AML-193 (cell line): ENCODE measurements around the gene TMEM47.

Source experiments
- DNase-seq, 2 experiments: peaks; one replicate each; lab custom pipeline; 2025; lab: John Stamatoyannopoulos, UW

Gene TMEM47

GRCh38 chrX:34656842-34657725 lies at the start of gene TMEM47:
Gene TMEM47 (minus strand): TSS chrX:34657285. CDS start chrX:34657029, 256 bp downstream.
- DNase-seq, result no peak

- no peak for DNase-seq
Measured at GRCh38 chrX:34687095-34687494, 30.0 kb upstream of the TMEM47 start.

- DNase-seq, result no peak
Measured at GRCh38 chrX:34659575-34659974, 2.5 kb upstream of the TMEM47 start.

GRCh38 chrX:34658326-34658725 lies 1.2 kb upstream of the TMEM47 start:
- no peak for DNase-seq

GRCh38 chrX:34657726-34658070 lies 613 bp upstream of the TMEM47 start:
- no peak for DNase-seq

GRCh38 chrX:34656467-34656841 lies 631 bp downstream of the TMEM47 start:
- DNase-seq, result no peak

GRCh38 chrX:34655501-34656455 lies 1.3 kb downstream of the TMEM47 start:
- DNase-seq, result no peak

GRCh38 chrX:34654696-34655490 lies 2.2 kb downstream of the TMEM47 start:
- DNase-seq, result no peak

DNA sequence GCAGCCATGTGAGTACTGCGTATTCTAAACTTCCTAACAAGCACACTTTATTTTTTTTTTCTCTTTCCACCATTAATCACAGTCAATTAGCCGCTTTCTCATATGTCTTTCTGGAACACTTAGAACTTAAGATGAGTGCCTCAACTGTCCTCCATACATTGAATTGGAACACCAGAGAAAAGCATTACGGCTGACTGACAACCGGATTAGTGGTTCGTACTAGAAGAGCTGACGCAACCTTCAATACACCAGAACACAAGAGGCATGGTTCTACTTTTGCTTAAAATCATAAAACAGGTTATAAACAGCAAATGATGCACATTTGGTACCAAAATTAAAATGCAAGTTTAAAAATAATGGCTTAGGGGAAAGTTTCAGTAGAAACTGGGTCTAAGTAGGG lies 3.3 kb downstream of the TMEM47 start:
- no peak for DNase-seq

DNA sequence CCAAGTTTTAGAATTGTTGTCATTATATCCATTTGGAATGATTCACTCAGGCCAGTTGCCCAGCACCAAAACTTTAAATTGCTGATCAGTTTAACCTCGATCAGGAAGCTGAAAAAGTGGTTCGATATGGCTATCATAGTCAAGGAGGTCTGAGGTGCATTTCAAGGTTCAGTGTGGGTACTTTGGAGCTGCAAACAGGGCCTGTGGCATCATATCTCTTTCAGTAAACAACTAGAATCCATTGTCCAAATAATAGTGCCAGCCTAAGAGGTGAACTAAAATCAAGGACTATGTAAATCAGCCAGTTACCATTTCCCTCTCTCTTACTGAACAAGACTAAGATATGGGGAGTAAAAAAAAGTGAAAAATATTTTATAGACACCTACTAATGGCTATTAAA lies 14.2 kb downstream of the TMEM47 start:
- no peak for DNase-seq

DNA sequence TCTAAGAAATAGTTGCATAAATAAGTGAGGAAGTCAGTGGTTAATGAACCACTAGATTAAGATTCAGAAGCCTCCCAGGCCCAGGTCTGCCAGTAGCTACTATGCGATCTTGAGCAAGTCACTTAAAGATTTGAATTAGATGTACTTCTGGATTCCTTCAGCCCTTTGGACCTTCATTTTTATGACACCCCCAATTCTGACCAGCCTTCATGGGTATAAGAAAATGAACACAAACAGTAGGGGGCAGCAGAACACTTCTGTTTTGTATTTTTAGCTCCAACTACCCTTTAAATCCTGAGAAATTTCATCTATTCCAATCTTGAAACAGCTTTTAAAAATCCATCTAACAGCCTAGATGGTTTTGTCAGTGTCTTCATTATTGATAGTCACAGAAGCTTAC lies 19.0 kb downstream of the TMEM47 start:
- peak; percentile 0 to 4 for DNase-seq

- DNase-seq, result no peak
Measured at GRCh38 chrX:34634349-34634748, 22.7 kb downstream of the TMEM47 start.

GRCh38 chrX:34632384-34632783 lies 24.7 kb downstream of the TMEM47 start:
- no peak for DNase-seq

- DNase-seq, result no peak
Measured at GRCh38 chrX:34631479-34632220, 25.4 kb downstream of the TMEM47 start.

DNA sequence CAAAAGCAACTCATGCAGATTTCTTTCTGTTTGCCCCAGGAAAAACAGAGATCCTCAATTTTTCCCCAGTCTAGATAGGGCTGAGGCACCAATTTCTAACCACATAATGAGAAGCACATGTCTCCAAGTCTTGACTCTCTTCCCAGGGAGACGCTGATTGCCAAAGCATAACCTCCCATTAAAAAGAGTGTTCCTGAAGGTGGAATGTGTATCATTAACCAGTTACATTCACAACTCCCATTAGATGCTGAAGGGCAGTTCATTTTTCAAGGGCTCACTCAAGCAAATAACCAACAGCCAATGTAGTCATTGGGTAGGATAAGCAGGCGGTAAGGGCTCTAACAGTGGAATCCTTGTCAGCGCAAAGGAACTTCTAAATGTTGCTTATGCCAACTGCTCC lies 27.5 kb downstream of the TMEM47 start:
- DNase-seq, result no peak

GRCh38 chrX:34624416-34624815 lies 32.7 kb downstream of the TMEM47 start:
- no peak for DNase-seq

GRCh38 chrX:34619920-34620319 lies 37.2 kb downstream of the TMEM47 start:
- DNase-seq, result no peak

DNA sequence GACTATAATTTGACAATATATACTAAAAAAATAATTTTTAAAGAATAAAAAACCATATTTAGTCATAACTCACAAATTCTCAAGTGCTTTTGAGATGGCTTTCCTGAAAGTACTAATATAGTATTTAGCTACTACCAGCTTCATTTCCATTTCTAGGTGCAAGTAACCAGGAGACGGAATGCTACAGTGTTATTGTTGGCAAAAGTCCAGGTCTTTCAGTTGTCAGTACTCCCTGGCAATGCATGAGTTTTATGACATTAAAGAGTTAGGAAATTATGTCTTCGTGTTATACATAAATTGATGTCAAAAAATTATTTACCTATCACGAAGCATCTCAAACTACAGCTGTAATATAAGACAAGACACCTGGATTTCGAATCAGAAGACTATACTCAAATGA lies 45.0 kb downstream of the TMEM47 start:
- no peak for DNase-seq

GRCh38 chrX:34598362-34598761 lies 58.7 kb downstream of the TMEM47 start:
- no peak for DNase-seq

GRCh38 chrX:34586936-34587335 lies 70.1 kb downstream of the TMEM47 start:
- DNase-seq, result no peak

DNA sequence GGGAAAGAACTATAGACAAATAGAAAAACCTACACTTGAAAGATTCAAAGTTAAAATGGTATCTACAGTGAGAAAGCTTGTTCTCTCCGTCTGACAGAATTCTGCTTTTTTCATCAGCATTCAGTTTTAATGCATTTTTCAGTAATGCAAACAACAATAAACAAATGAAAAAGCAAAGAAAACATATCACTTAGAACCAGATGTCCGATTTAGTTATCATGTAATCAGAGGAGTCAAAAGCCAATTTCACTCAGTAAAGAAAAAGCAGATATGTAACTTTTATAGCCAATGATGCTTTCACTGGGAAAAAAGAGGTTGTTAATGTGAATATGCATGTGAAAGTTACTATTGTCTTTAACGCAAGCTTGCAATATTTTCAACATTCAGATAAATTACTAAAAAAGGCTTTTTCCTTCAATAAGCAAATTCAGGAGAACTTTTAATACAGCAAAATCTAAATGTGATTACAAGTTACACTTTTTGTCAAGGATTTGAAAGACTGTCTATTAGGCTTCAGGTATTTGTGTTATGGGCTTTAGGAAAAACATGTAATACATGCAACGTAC lies 70.7 kb downstream of the TMEM47 start:
- no peak for DNase-seq
